HEK293T (cell line): ENCODE results near the gene ERAP2.

ENCODE experiments used
- CTCF ChIA-PET: fragments of 350-600 bp; formaldehyde crosslinking; extraction: SDS; loops from one replicate; lab custom pipeline; 2021; ENCODE audit warnings: antibody characterized with exemption, inconsistent platforms; lab: Yijun Ruan, JAX
- POLR2A ChIA-PET: fragments of 350-600 bp; formaldehyde crosslinking; extraction: SDS; loops from one replicate; lab custom pipeline; 2020; ENCODE audit warnings: antibody characterized with exemption, inconsistent platforms; lab: Yijun Ruan, JAX
- DNase-seq: peaks from one replicate; pipeline ENCODE4 v3.0.0; 2012; ENCODE audit warnings: mixed read lengths; ENCODE audit errors: extremely low spot score
- ARNT ChIP-seq: fragments of 450-650 bp; IDR thresholded peaks from 2 replicates; pipeline ENCODE4 v1.6.1; 2017; ENCODE audit warnings: mild to moderate bottlenecking
- BHLHE40 ChIP-seq: fragments of 450-650 bp; IDR thresholded peaks from 2 replicates; pipeline ENCODE4 v1.6.1; 2016; ENCODE audit warnings: mild to moderate bottlenecking, moderate library complexity, borderline replicate concordance
- CTBP1 ChIP-seq: fragments of 450-650 bp; IDR thresholded peaks from 2 replicates; pipeline ENCODE4 v1.6.1; 2016; ENCODE audit warnings: borderline replicate concordance
- ELF4 ChIP-seq: fragments of 450-650 bp; IDR thresholded peaks from 2 replicates; pipeline ENCODE4 v1.6.1; 2017; ENCODE audit warnings: antibody characterized with exemption
- FOXA1 ChIP-seq: fragments of 450-650 bp; IDR thresholded peaks from 2 replicates; pipeline ENCODE4 v1.6.1; 2016; ENCODE audit warnings: mild to moderate bottlenecking
- FOXK2 ChIP-seq: fragments of 450-650 bp; IDR thresholded peaks from 2 replicates; pipeline ENCODE4 v1.6.1; 2016; ENCODE audit warnings: mild to moderate bottlenecking
- FOXM1 ChIP-seq: fragments of 450-650 bp; IDR thresholded peaks from 2 replicates; pipeline ENCODE4 v1.6.1; 2017; ENCODE audit warnings: mild to moderate bottlenecking, borderline replicate concordance
- HDGF ChIP-seq: fragments of 450-650 bp; IDR thresholded peaks from 2 replicates; pipeline ENCODE4 v1.6.1; 2017; ENCODE audit warnings: antibody characterized with exemption, borderline replicate concordance
- L3MBTL2 ChIP-seq: fragments of 450-650 bp; conservative IDR thresholded peaks from 2 replicates; pipeline ENCODE4 v1.6.1; 2016; ENCODE audit warnings: mild to moderate bottlenecking
- LEF1 ChIP-seq: fragments of 450-650 bp; IDR thresholded peaks from 2 replicates; pipeline ENCODE4 v1.6.1; 2017; ENCODE audit warnings: mild to moderate bottlenecking, borderline replicate concordance
- NFRKB ChIP-seq: fragments of 450-650 bp; IDR thresholded peaks from 2 replicates; pipeline ENCODE4 v1.6.1; 2016; ENCODE audit warnings: mild to moderate bottlenecking, moderate library complexity
- SP1 ChIP-seq: fragments of 450-650 bp; IDR thresholded peaks from 2 replicates; pipeline ENCODE4 v1.6.1; 2017
- SUZ12 ChIP-seq: fragments of 450-650 bp; IDR thresholded peaks from 2 replicates; pipeline ENCODE4 v1.6.1; 2016; ENCODE audit warnings: mild to moderate bottlenecking
- TARDBP ChIP-seq: fragments of 450-650 bp; IDR thresholded peaks from 2 replicates; pipeline ENCODE4 v1.6.1; 2016
- ZNF384 ChIP-seq: fragments of 450-650 bp; IDR thresholded peaks from 2 replicates; pipeline ENCODE4 v1.6.1; 2016
- TF ChIP-seq, protein P1 (sequence below): fragments of 450-650 bp; IDR thresholded peaks from 2 replicates; pipeline ENCODE4 v1.6.1; 2016

The ERAP2 gene

DNA sequence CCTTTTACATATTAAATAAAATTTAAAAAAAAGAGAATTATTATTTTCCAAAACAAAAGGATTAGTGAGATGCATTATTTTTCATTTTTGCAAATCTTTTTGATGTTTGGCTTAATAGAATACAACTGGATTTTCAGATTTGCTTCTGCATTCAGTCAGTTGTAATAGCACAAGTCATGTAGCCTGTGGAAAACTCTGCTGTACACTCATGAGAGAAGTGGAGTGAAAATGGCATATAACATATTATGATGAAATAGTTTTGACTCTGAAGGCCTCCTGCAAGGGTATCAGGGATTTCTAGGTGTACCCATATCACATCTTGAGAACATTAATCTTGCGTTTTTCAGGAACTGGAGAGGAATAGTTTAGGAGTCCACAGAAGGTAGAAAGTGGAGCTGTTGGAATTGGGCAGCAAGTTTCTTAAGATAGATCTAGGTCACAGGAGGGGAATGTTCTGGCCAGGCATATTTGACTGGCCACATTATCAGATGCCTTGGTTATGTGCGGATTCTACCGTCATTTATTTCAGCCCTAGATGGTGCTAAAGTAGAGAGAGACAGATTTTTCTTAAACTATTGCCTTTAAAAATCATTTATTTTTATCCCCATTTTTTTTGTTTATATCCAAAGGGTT is 75.9 kb downstream of the ERAP2 start:
- no peak for DNase-seq
- TF ChIP-seq ZNF384 (no peak), SP1 (no peak), ELF4 (no peak)
- ChIA-PET POLR2A (no interaction called here), CTCF (no interaction called here)

DNA sequence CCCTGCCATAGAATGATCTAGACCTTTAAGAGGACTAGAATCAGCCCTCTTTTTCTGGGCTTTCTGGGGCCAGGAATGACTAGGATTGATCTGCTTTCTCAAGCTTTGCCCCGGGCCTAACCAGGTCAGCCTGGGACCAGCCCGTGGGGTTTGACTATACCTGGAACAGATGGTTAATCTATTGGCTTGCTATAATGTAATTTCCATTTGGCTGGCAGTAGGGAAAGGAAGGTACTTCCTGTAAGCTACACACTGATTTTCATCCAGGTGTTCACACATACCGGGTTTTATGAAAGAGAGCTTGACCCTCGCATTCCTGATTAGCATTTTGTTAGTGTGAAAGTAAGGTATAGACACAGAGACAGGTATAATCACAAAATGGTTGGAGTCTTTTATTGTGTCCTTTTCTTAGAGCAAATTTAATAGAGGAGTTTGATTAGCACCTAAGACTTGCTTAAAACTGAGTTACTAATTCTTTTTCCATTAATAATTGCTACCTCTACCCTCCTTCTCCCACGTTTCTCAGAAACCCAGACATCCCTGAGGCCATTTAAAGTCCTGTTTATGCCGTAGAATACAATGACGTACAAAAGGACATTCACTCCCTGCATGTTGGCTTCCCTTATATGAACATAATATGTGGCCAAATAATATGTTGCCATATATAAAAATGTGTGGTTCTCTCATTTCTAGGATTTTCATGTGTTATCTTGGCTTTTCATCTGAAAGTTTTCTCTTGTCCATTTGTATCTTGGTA is 76.9 kb downstream of the ERAP2 start:
- POLR2A ChIA-PET = no interaction called here
- DNase-seq = no peak
- TF ChIP-seq LEF1 (no peak), ARNT (no peak), SUZ12 (no peak), FOXA1 (no peak), ZNF384 (no peak), HDGF (no peak), NFRKB (no peak), L3MBTL2 (no peak), ELF4 (no peak), FOXM1 (no peak), BHLHE40 (no peak), FOXK2 (no peak), TARDBP (no peak), CTBP1 (no peak)
- TF ChIP-seq, protein P1, sequence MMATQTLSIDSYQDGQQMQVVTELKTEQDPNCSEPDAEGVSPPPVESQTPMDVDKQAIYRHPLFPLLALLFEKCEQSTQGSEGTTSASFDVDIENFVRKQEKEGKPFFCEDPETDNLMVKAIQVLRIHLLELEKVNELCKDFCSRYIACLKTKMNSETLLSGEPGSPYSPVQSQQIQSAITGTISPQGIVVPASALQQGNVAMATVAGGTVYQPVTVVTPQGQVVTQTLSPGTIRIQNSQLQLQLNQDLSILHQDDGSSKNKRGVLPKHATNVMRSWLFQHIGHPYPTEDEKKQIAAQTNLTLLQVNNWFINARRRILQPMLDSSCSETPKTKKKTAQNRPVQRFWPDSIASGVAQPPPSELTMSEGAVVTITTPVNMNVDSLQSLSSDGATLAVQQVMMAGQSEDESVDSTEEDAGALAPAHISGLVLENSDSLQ = no peak
- CTCF ChIA-PET = no interaction called here

DNA sequence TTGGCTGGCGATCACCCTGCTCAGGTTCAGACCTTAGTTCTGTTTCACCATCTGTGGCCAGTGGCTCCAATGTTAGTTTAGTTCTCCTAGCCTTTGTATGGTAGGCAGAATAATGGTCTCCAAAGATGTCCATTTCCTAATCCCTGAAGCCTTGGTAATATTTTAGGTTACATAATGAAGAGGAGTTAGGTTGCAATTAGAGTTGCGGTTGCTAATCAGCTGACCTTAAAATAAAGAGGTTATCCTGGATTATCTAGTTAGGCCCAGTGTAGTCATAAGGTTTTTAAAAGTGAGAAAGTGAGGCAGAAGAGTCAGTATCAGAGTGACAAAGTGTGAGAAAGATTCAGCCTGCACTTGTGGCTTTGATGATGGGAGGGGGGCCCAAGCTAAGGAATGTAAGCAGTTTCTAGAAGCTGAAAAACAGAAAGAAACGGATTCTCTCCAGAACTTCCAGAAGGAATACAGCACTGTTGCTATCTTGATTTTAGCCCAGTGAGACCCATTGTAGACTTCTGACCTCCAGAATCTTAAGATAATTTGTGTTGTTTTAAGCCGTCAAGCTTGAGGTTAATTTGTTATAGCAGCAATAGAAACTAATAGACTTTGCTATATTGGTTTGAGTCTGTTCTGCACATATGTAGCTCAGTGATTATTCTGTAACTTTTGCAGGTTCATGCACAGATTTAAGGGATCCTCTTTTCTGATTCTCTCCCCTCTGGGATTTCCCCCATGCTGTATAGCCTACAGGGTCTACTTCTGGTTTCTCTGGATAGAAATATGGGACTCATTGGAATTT is 81.2 kb downstream of the ERAP2 start:
- ChIA-PET CTCF (interaction anchor here (0.6 kb wide), 1 partner anchor 13 kb away, joined by 3 read pairs; no protein-coding TSS in a partner anchor), POLR2A (no interaction called here)
- no peak for DNase-seq
- TF ChIP-seq CTBP1 (no peak), SUZ12 (no peak), ZNF384 (no peak), L3MBTL2 (no peak), LEF1 (no peak)

DNA sequence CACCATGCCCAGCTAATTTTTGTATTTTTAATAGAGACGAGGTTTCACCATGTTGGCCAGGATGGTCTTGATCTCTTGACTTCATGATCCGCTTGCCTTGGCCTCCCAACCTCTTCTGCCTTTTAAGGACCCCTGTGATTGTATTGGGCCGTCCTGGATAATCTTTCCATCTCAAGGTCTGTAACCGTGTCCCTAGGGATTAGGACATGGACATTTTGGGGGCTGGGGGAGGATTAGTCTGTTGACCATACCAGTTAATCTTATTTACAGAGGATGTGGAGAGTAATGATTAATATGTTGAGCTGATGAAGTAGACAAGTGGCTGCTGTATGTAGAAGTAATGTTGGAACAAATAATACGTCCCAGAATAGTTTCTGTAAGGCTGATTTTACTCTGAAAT is 82.7 kb downstream of the ERAP2 start:
- CTCF ChIA-PET = no interaction called here
- POLR2A ChIA-PET = no interaction called here
- no peak for DNase-seq
- no peak for TF ChIP-seq NFRKB
- TF ChIP-seq ZNF384 = no peak

DNA sequence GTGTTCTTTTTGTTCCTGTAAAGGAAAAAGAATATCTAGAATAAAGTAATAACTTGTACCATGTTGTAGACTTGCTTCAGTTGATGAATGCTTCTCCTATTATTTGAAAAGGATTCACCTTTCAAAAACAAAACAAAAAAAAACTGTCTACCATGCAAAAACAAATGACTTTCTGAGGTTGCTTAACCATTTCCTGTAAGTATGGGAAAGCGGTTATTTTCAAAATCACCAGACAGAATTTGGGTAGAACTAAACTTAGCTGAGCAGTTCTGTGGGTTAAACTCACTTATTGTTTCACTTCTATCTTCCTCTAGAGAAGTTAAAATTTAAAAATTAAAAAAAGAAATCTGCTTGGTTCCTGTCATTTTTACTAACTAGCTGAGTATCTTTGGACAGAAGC is 84.8 kb downstream of the ERAP2 start:
- DNase-seq = no peak
- ChIA-PET POLR2A (no interaction called here), CTCF (no interaction called here)
- no peak for TF ChIP-seq ELF4
- TF ChIP-seq L3MBTL2 = no peak
- TF ChIP-seq CTBP1 = no peak
- TF ChIP-seq NFRKB = no peak
- TF ChIP-seq BHLHE40 = no peak
- no peak for TF ChIP-seq ARNT
- TF ChIP-seq LEF1 = no peak
- TF ChIP-seq, protein P1 = no peak
- TF ChIP-seq SP1 = no peak
- TF ChIP-seq FOXK2 = no peak
- no peak for TF ChIP-seq HDGF
- no peak for TF ChIP-seq FOXA1
- no peak for TF ChIP-seq FOXM1
- TF ChIP-seq SUZ12 = no peak
- no peak for TF ChIP-seq TARDBP
- TF ChIP-seq ZNF384 = no peak

DNA sequence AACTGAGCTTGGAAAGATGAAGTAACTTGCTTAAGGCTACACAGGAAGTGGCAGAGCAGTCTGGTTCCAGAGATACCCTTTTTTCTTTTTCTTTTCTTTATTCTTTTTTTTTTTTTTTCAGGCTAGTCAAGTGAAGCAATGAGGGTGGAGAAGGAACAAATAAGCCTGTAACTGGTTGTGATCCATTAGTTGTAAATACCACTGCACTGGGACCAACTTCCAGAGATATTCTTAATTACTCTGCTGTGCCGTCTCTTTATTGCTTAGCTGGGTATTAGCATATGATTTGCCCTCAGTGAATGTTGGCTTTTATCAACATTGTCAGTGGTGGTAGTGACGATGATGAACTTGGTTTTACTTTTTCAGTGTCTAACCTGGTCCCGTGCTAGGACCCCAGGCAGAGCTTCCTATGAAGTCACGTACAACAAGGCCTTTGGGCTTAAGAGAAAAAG is 86.3 kb downstream of the ERAP2 start:
- CTCF ChIA-PET = interaction anchor here (1.2 kb wide), 1 partner anchor 94 kb away, joined by 3 read pairs; no protein-coding TSS in a partner anchor
- POLR2A ChIA-PET = no interaction called here
- TF ChIP-seq ARNT (no peak), L3MBTL2 (no peak), LEF1 (no peak), FOXA1 (no peak), SP1 (no peak), ZNF384 (no peak), FOXK2 (no peak), FOXM1 (no peak), SUZ12 (no peak), BHLHE40 (no peak), NFRKB (no peak), CTBP1 (no peak), ELF4 (no peak), HDGF (no peak), TARDBP (no peak)
- TF ChIP-seq, protein P1 = no peak
- no peak for DNase-seq
